ENCODE measurements around the gene C22orf39. TPM values are rescaled to one million over a fixed set of nuclear protein-coding genes. Genes with fewer than 3 reads are reported as not detected.
"Not testable (repeated sequence)": the region's sequence is repeated elsewhere in the genome, so short reads cannot be mapped to it uniquely, and the experiment has no call there.

Gene C22orf39
- total RNA-seq, 1 experiment from 2014 or later: 28.4 TPM

- DNase-seq (ENCODE audit: low spot score): no peak
These were observed 9.2 kb downstream of the C22orf39 start for GRCh38 chr22:19438298-19438697.

GRCh38 chr22:19436444-19437161, 10.9 kb downstream of the C22orf39 start:
- POLR2A ChIA-PET (ENCODE audit: low non-redundant PET); H3K4me3 ChIP-seq (ENCODE audit: low read depth, low read length, poor library complexity, severe bottlenecking); H3K27me3 ChIP-seq (replicated peaks; ENCODE audit: insufficient read depth, low read depth, low read length, poor library complexity); H3K27ac ChIP-seq (ENCODE audit: low read depth, low read length, poor library complexity, severe bottlenecking); CTCF ChIA-PET; BruUV-seq (replicated peaks); intact Hi-C loops (cut with micrococcal nuclease; ENCODE audit: unreplicated experiment); H3K4me1 ChIP-seq (ENCODE audit: insufficient read depth, low read length, poor library complexity, severe bottlenecking); H3K9me3 ChIP-seq (ENCODE audit: low read depth, low read length, poor library complexity, severe bottlenecking): not testable (repeated sequence)
- peaks cover 13% of the 10 kb centered on the region for H3K36me3 ChIP-seq (ENCODE audit: insufficient read depth, low read length, poor library complexity, severe bottlenecking)
- peak; percentile 21 for DNase-seq (ENCODE audit: low spot score)

More at GRCh38 chr22:19438298-19438697, 9.2 kb downstream of the C22orf39 start:
- Histone ChIP-seq H3K4me1 (ENCODE audit: insufficient read depth, low read length, poor library complexity, severe bottlenecking) (no peaks in the 10 kb centered on the region), H3K27me3 (replicated peaks; ENCODE audit: insufficient read depth, low read depth, low read length, poor library complexity) (no peaks in the 10 kb centered on the region), H3K27ac (ENCODE audit: low read depth, low read length, poor library complexity, severe bottlenecking) (no peak overlapping the region), H3K36me3 (ENCODE audit: insufficient read depth, low read length, poor library complexity, severe bottlenecking) (peaks cover 14% of the 10 kb centered on the region), H3K4me3 (ENCODE audit: low read depth, low read length, poor library complexity, severe bottlenecking) (no peak overlapping the region), H3K9me3 (ENCODE audit: low read depth, low read length, poor library complexity, severe bottlenecking) (no peaks in the 10 kb centered on the region)
- intact Hi-C loops (cut with micrococcal nuclease; ENCODE audit: unreplicated experiment): no loop called here
- ChIA-PET POLR2A (ENCODE audit: low non-redundant PET) (no interaction called here), CTCF (no interaction called here)
- TF ChIP-seq, protein P1, sequence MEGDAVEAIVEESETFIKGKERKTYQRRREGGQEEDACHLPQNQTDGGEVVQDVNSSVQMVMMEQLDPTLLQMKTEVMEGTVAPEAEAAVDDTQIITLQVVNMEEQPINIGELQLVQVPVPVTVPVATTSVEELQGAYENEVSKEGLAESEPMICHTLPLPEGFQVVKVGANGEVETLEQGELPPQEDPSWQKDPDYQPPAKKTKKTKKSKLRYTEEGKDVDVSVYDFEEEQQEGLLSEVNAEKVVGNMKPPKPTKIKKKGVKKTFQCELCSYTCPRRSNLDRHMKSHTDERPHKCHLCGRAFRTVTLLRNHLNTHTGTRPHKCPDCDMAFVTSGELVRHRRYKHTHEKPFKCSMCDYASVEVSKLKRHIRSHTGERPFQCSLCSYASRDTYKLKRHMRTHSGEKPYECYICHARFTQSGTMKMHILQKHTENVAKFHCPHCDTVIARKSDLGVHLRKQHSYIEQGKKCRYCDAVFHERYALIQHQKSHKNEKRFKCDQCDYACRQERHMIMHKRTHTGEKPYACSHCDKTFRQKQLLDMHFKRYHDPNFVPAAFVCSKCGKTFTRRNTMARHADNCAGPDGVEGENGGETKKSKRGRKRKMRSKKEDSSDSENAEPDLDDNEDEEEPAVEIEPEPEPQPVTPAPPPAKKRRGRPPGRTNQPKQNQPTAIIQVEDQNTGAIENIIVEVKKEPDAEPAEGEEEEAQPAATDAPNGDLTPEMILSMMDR (conservative IDR thresholded peaks at IDR 0.05; ENCODE audit: low read depth, low read length): no peak
- TF ChIP-seq EZH2 (IDR thresholded peaks at IDR 0.05; ENCODE audit: borderline replicate concordance, low read depth, low read length, poor library complexity, severe bottlenecking): no peak
- no TSS peak for BruUV-seq (replicated peaks)

DNA sequence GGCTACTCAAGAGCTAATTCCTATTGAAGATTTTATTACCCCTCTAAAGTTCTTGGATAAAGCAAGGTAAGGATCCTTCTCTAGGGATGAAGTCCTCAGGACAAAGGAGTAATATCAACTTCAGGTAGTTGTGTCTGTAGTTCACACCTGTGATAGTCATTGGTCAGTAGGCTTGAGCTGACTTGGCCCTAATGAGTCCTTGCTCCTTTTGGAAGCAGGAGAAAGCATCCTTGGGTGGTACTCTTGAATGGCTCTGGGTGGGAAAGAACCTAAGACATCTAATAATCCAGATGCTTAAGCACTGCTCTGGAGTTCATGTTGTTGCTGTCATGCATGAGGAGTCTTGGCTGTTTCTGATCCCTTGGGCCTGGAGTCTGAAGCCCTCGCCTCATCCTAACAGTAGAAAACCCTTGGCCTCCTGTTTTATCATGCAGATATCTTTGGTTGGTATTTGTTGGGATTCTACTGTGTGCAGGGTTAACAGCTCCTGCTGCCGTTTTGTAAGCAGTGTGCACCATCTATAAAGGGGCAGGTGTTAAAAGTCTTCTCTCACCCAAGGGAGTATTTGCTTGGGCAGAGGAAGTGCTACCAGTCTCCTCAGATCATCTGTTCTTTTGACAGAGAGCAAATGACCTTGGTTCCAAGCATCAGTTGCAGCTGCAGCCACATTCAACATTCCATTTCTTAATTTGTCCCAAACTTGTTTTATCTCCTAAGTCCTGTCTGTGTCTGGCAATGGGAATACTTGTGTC, 12.5 kb downstream of the C22orf39 start:
- intact Hi-C loops (cut with micrococcal nuclease; ENCODE audit: unreplicated experiment): loop anchor here (5.0 kb wide), 1 partner anchor 282 kb away; no protein-coding TSS in a partner anchor
- H3K27me3 ChIP-seq (replicated peaks; ENCODE audit: insufficient read depth, low read depth, low read length, poor library complexity): no peaks in the 10 kb centered on the region
- no peak for DNase-seq (ENCODE audit: low spot score)
- no peaks in the 10 kb centered on the region for H3K9me3 ChIP-seq (ENCODE audit: low read depth, low read length, poor library complexity, severe bottlenecking)
- H3K36me3 ChIP-seq (ENCODE audit: insufficient read depth, low read length, poor library complexity, severe bottlenecking): peaks cover 6% of the 10 kb centered on the region
- H3K27ac ChIP-seq (ENCODE audit: low read depth, low read length, poor library complexity, severe bottlenecking): no peak overlapping the region
- no peak overlapping the region for H3K4me3 ChIP-seq (ENCODE audit: low read depth, low read length, poor library complexity, severe bottlenecking)
- no peaks in the 10 kb centered on the region for H3K4me1 ChIP-seq (ENCODE audit: insufficient read depth, low read length, poor library complexity, severe bottlenecking)
- ChIA-PET POLR2A (ENCODE audit: low non-redundant PET) (no interaction called here), CTCF (no interaction called here)
- TF ChIP-seq EZH2 (IDR thresholded peaks at IDR 0.05; ENCODE audit: borderline replicate concordance, low read depth, low read length, poor library complexity, severe bottlenecking): no peak
- TF ChIP-seq, protein P1 (conservative IDR thresholded peaks at IDR 0.05; ENCODE audit: low read depth, low read length): no peak
- BruUV-seq (replicated peaks): no TSS peak

Measured in A673 (cell line).